Breast epithelium (tissue), 4 donors: ENCODE data around the gene SLC6A17. TPM values are rescaled to one million over a fixed set of nuclear protein-coding genes. Genes with fewer than 3 reads are reported as not detected.

Experiments
- DNase-seq, 2 donors: peaks; one replicate each; pipeline ENCODE4 v3.0.0-alpha.2; 2019; ENCODE audit warnings: low spot score in 2 of 2
- H3K27ac ChIP-seq, 2 donors: fragments of 200-600 bp; sonication (generic) in 1 of 2; one replicate each; pipeline ENCODE4 v1.5.1; 2016 to 2019; ENCODE audit warnings: mild to moderate bottlenecking in 1 of 2
- H3K27me3 ChIP-seq, 2 donors: fragments of 200-600 bp; sonication (generic) in 1 of 2; one replicate each; pipeline versions ENCODE4 v1.5.1 to v1.6.0; 2017 to 2019; ENCODE audit warnings: control low read depth in 1 of 2, mild to moderate bottlenecking in 1 of 2
- H3K36me3 ChIP-seq: fragments of 200-600 bp; one replicate; pipeline ENCODE4 v1.5.1; 2019
- H3K4me1 ChIP-seq, 2 donors: fragments of 200-600 bp; sonication (generic); one replicate each; pipeline ENCODE4 v1.5.1; 2016 to 2019; ENCODE audit warnings: control low read depth in 1 of 2
- H3K4me3 ChIP-seq, 3 donors: fragments of 200-600 bp; sonication (generic); 1 replicate in 2 of 3; 2 replicates in 1 of 3; pipeline ENCODE4 v1.5.1; 2016 to 2019; ENCODE audit warnings: mild to moderate bottlenecking in 3 of 3, moderate library complexity in 2 of 3
- H3K9me3 ChIP-seq, 2 donors: fragments of 200-600 bp; sonication (generic) in 1 of 2; one replicate each; pipeline ENCODE4 v1.5.1; 2016 to 2019; ENCODE audit warnings: control low read depth in 1 of 2
- POLR2A ChIP-seq: fragments of 450-650 bp; IDR thresholded peaks from one replicate; pipeline ENCODE4 v1.6.1; 2016; ENCODE audit warnings: antibody characterized with exemption, mild to moderate bottlenecking, moderate library complexity
- POLR2AphosphoS5 ChIP-seq, 3 donors: sonication (generic); formaldehyde crosslinking; IDR thresholded peaks; one replicate each; pipeline ENCODE4 v1.6.1; 2017; ENCODE audit warnings: antibody characterized with exemption in 3 of 3
- intact Hi-C: fragments of 100-400 bp; cut with DNase I; formaldehyde crosslinking; loops from one replicate; pipeline ENCODE4 v1.15.1; 2023; ENCODE audit warnings: low total_unique reads
- total RNA-seq, 3 donors: library from RNA; depleted of rRNA; stranded (reverse); fragments of >200 nt; gene quantifications; one replicate each; pipeline ENCODE4 v1.1.0, GENCODE V29; 2016
- TF ChIP-seq, protein P1 (sequence below), 3 donors: fragments of 450-650 bp; IDR thresholded peaks; one replicate each; pipeline ENCODE4 v1.5.1; 2016 to 2017; ENCODE audit warnings: antibody characterized with exemption in 3 of 3, mild to moderate bottlenecking in 3 of 3, moderate library complexity in 3 of 3

Gene SLC6A17
- total RNA-seq, 3 donors from 2014 or later: under 0.01 to 0.29 (median under 0.01) TPM

DNA sequence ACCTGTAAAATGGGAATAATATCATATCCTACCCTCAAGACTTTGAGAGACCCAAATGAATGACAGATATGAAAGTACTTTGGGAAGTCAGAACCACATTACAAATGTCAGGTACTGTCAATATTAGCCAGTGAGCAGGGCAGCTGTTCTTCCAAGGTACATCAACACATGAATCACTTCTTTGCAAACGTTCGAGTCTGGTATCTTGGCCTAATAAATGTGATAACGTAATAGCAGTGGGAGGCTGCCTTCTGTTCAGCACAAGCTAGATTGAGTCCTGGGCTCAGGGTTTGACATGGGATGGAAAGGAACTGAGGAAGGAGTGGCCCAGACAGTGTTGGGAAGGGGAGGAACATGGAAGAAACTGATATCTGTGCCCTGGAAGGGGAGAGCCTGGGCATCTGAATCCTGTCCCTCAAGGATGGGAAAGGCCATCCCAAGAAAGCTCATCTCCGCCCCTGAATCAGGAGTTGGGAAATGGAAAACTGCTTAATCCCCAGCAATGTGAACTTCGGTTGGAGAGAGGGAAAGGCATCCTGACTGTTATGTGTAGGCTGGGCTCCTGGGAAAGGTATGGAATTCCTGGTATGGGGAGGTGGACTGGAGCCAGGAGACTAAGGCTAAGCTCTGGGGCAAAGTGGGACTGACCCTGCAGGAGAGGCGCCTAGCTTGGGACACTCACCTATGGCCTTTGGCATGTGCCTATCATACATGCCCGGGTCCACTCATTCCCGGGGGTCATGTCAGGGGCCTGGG is 74.1 kb downstream of the SLC6A17 start:
- Histone ChIP-seq H3K4me1 (peaks cover 2 to 5% of the 10 kb centered on the region in 2 donors), H3K27me3 (no peaks in the 10 kb centered on the region), H3K9me3 (no peaks in the 10 kb centered on the region), H3K4me3 (no peak overlapping the region), H3K36me3 (no peaks in the 10 kb centered on the region), H3K27ac (no peak overlapping the region)
- no peak for DNase-seq
- TF ChIP-seq, protein P1, sequence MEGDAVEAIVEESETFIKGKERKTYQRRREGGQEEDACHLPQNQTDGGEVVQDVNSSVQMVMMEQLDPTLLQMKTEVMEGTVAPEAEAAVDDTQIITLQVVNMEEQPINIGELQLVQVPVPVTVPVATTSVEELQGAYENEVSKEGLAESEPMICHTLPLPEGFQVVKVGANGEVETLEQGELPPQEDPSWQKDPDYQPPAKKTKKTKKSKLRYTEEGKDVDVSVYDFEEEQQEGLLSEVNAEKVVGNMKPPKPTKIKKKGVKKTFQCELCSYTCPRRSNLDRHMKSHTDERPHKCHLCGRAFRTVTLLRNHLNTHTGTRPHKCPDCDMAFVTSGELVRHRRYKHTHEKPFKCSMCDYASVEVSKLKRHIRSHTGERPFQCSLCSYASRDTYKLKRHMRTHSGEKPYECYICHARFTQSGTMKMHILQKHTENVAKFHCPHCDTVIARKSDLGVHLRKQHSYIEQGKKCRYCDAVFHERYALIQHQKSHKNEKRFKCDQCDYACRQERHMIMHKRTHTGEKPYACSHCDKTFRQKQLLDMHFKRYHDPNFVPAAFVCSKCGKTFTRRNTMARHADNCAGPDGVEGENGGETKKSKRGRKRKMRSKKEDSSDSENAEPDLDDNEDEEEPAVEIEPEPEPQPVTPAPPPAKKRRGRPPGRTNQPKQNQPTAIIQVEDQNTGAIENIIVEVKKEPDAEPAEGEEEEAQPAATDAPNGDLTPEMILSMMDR (IDR thresholded peaks at IDR 0.05): no peak
- no peak for TF ChIP-seq POLR2AphosphoS5 (IDR thresholded peaks at IDR 0.05)
- no peak for TF ChIP-seq POLR2A
- intact Hi-C loops: no loop called here

DNA sequence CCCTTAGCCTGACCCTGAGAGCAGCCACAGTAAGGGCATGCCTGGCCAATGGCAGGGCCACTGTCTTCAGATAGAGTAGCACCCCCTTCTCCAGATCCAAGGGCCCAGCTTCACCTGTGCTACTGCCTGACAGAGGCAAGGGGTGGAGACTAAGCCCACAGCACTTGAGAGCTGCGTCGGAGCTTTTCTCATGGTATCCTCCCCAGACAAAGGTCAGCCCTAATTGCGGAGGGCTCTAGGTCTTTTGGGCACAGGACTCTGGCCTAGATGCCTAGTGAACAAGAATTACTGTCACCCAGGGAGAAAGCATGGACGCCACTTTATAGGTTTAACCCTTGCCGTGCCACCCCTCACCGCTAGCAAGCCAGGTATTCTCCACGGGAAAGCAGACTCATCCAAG is 74.9 kb downstream of the SLC6A17 start:
- Histone ChIP-seq H3K9me3 (no peaks in the 10 kb centered on the region), H3K27me3 (no peaks in the 10 kb centered on the region), H3K4me1 (peaks cover 2 to 5% of the 10 kb centered on the region in 2 donors), H3K36me3 (no peaks in the 10 kb centered on the region), H3K4me3 (no peak overlapping the region), H3K27ac (no peak overlapping the region)
- DNase-seq: no peak
- intact Hi-C loops: no loop called here
- TF ChIP-seq, protein P1 (IDR thresholded peaks at IDR 0.05): no peak
- TF ChIP-seq POLR2AphosphoS5 (IDR thresholded peaks at IDR 0.05) (no peak), POLR2A (no peak)

DNA sequence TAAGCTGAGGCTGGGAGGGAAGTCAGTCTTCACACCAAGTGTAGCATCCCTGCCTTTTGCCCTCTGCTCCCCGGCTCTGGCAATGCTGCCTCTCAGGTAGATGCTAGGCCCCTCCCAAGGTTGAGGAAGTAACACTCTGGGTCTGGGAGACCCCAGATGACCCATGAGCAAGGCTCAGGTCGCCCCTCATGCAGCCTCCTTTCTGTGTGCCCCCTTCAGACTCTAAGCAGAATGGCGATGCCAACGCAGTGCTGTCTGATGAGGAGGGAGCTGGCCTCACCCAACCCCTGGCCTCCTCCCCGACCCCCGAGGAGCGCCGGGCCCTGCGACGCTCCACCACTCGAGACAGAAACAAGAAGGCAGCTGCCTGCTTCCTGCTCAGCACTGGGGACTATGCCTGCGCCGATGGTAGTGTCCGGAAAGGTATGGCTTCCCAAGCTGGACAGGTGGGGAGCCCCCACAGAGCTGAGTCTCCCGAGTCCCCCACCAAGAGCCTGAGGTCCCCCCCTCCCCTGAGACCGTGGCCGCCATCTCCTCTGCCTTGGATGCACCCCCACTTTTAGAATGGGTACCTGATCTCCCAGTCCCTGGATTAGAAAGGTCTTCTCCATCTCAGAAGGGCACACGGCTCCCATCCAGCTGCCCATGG is 75.6 kb downstream of the SLC6A17 start:
- H3K27me3 ChIP-seq: no peaks in the 10 kb centered on the region

DNA sequence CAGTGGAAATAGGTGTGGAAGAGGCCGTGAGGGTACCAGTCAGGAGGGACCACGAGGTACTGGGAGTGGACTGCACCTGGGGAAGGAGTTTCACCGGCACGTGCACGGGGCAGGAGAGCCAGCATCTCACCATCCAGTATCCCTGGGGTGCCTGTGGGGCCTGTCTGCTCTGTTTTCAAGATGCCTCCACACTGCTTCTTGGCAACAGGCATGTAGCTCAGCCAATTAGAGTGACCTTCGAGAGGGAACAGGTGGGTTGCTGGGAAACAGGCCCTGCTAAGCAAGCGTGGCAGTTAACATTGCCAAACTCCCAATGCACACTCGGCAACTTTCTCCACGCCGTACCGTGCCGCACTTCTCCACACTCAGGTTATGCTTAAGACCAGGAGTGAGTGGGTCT is 77.5 kb downstream of the SLC6A17 start:
- no peaks in the 10 kb centered on the region for H3K9me3 ChIP-seq
- no peak overlapping the region for H3K4me3 ChIP-seq
- peak overlapping the region; percentile 79 to 88 for H3K27ac ChIP-seq
- no peak for DNase-seq
- TF ChIP-seq, protein P1 (IDR thresholded peaks at IDR 0.05): no peak
- TF ChIP-seq POLR2A (no peak), POLR2AphosphoS5 (IDR thresholded peaks at IDR 0.05) (no peak)
- H3K4me1 ChIP-seq: peaks cover 2 to 5% of the 10 kb centered on the region in 2 donors
- intact Hi-C loops: no loop called here
- no peaks in the 10 kb centered on the region for H3K27me3 ChIP-seq
- H3K36me3 ChIP-seq: no peaks in the 10 kb centered on the region

More for the DNA sequence above, 75.6 kb downstream of the SLC6A17 start:
- TF ChIP-seq POLR2AphosphoS5 (IDR thresholded peaks at IDR 0.05) (no peak), POLR2A (no peak)
- TF ChIP-seq, protein P1 (IDR thresholded peaks at IDR 0.05): no peak
- H3K4me3 ChIP-seq: no peak overlapping the region
- H3K27ac ChIP-seq: no peak overlapping the region
- H3K4me1 ChIP-seq: peaks cover 2 to 5% of the 10 kb centered on the region in 2 donors
- H3K9me3 ChIP-seq: no peaks in the 10 kb centered on the region
- no peak for DNase-seq
- H3K36me3 ChIP-seq: no peaks in the 10 kb centered on the region
- intact Hi-C loops: no loop called here

DNA sequence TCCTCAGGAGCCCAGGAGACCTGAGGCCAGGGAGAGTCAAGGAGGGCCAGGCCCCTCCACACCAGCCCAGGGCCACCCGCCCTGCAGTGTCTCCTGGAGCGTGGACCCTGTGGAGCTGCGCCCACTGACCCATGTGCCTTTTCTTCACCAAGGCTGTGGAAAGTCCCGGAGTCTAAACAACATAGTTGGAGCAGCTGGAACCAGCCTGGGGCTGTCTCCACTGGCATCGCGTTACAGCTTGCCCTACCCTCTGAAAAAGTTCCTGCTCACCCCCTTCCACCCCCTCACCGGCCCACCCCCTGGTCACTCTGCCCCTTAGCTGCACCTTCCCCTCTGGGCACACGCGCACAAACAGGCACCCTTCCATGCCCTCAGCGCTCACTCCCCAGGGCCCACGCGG is 78.1 kb downstream of the SLC6A17 start:
- H3K9me3 ChIP-seq: no peaks in the 10 kb centered on the region
- peaks cover 2 to 5% of the 10 kb centered on the region in 2 donors for H3K4me1 ChIP-seq
- no peak overlapping the region for H3K4me3 ChIP-seq
- TF ChIP-seq POLR2A: no peak
- TF ChIP-seq, protein P1 (IDR thresholded peaks at IDR 0.05): no peak
- TF ChIP-seq POLR2AphosphoS5 (IDR thresholded peaks at IDR 0.05): no peak
- intact Hi-C loops: no loop called here
- no peaks in the 10 kb centered on the region for H3K36me3 ChIP-seq
- peak overlapping the region; percentile 79 to 88 for H3K27ac ChIP-seq
- no peak for DNase-seq
- no peaks in the 10 kb centered on the region for H3K27me3 ChIP-seq
